Testis (tissue), 2 donors: ENCODE measurements around the gene ARFGAP3.

ENCODE experiments used
- CTCF ChIP-seq, 3 experiments: fragments of 450-650 bp in 2 of 3; fragments of 200-600 bp in 1 of 3; sonication (generic) in 1 of 3; IDR thresholded peaks; one replicate each; pipeline ENCODE4 v1.5.1; 2016 to 2019; ENCODE audit warnings: antibody characterized with exemption in 3 of 3, mild to moderate bottlenecking in 2 of 3, moderate library complexity in 1 of 3
- POLR2A ChIP-seq: fragments of 450-650 bp; IDR thresholded peaks from one replicate; pipeline ENCODE4 v1.6.1; 2017; ENCODE audit warnings: antibody characterized with exemption, mild to moderate bottlenecking, moderate library complexity

DNA sequence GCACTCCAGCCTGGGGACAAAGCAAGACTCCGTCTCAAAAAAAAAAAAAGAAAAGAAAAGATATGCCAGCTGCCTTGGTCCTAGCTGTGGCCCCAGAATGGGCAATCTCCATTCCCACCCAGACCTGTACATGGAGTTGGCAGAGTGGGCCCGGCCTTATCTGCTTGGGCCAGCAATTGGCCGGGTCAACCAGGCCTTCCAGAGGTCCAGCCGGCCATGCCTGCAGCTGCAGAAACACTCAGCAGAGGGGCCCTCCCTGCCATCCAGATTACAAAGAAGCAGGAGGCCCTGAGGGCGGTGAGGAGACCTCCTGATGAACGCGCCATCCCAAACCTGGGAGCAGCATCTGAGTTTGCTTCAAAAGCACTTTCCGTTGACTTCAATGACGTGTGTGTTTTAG is 26.9 kb upstream of the ARFGAP3 start:
- TF ChIP-seq POLR2A (no peak), CTCF (IDR thresholded peaks at IDR 0.05) (no peak)
